Neural progenitor cell (in vitro differentiated cells): Measurements from ENCODE around the gene PRIM2. TPM values are rescaled to one million over a fixed set of nuclear protein-coding genes. Genes with fewer than 3 reads are reported as not detected.
"Not testable (repeated sequence)": the region's sequence is repeated elsewhere in the genome, so short reads cannot be mapped to it uniquely, and the experiment has no call there.

ENCODE experiments used
- DNase-seq: peaks from one replicate; pipeline ENCODE4 v3.0.0-alpha.2; 2016; ENCODE audit warnings: low spot score
- H2AFZ ChIP-seq: fragments of 200-600 bp; sonication (generic); replicated peaks from 2 replicates; pipeline ENCODE4 v1.6.1; 2016; ENCODE audit warnings: antibody characterized with exemption
- H3F3A ChIP-seq: fragments of 200-600 bp; sonication (generic); 2 replicates; pipeline ENCODE4 v1.6.1; 2016; ENCODE audit warnings: antibody characterized with exemption, low read depth
- H3K27ac ChIP-seq: fragments of 200-600 bp; sonication (generic); 2 replicates; pipeline ENCODE4 v1.5.1; 2016; ENCODE audit warnings: mild to moderate bottlenecking
- H3K27me3 ChIP-seq: fragments of 200-600 bp; sonication (generic); 2 replicates; pipeline ENCODE4 v1.6.1; 2016; ENCODE audit warnings: mild to moderate bottlenecking, moderate library complexity
- H3K36me3 ChIP-seq: fragments of 200-600 bp; sonication (generic); 2 replicates; pipeline ENCODE4 v1.5.1; 2016
- H3K4me1 ChIP-seq: fragments of 200-600 bp; sonication (generic); 2 replicates; pipeline ENCODE4 v1.6.1; 2016; ENCODE audit warnings: mixed run types
- H3K4me2 ChIP-seq: fragments of 200-600 bp; sonication (generic); 2 replicates; pipeline ENCODE4 v1.6.1; 2016
- H3K4me3 ChIP-seq: fragments of 200-600 bp; sonication (generic); 2 replicates; pipeline ENCODE4 v1.5.1; 2016
- H3K79me2 ChIP-seq: fragments of 200-600 bp; sonication (generic); 2 replicates; pipeline ENCODE4 v1.6.1; 2016; ENCODE audit warnings: low read depth
- H3K9ac ChIP-seq: fragments of 200-600 bp; sonication (generic); 2 replicates; pipeline ENCODE4 v1.6.1; 2016
- H3K9me3 ChIP-seq: fragments of 200-600 bp; sonication (generic); 2 replicates; pipeline ENCODE4 v1.5.1; 2016; ENCODE audit warnings: low read depth
- H4K20me1 ChIP-seq: fragments of 200-600 bp; sonication (generic); 2 replicates; pipeline ENCODE4 v1.6.1; 2016; ENCODE audit warnings: low read depth
- H3K27ac Mint-ChIP-seq: 3 replicates; pipeline ENCODE4 v1.8.0; 2021; ENCODE audit warnings: mixed read lengths
- H3K27me3 Mint-ChIP-seq: 2 replicates; pipeline ENCODE4 v1.8.0; 2022; ENCODE audit warnings: low read depth, mild to moderate bottlenecking, inconsistent platforms, moderate library complexity, mixed read lengths; ENCODE audit not compliant: insufficient read depth
- H3K36me3 Mint-ChIP-seq: 3 replicates; pipeline ENCODE4 v1.8.0; 2021; ENCODE audit warnings: mixed read lengths
- H3K4me1 Mint-ChIP-seq: 3 replicates; pipeline ENCODE4 v1.8.0; 2021; ENCODE audit warnings: mixed read lengths
- H3K4me3 Mint-ChIP-seq: 3 replicates; pipeline ENCODE4 v1.8.0; 2021; ENCODE audit warnings: mild to moderate bottlenecking, moderate library complexity, mixed read lengths
- H3K9me3 Mint-ChIP-seq: 3 replicates; pipeline ENCODE4 v1.8.0; 2020; ENCODE audit warnings: mixed read lengths
- CTCF ChIP-seq: fragments of 200-600 bp; sonication (generic); IDR thresholded peaks from 2 replicates; pipeline ENCODE4 v1.5.1; 2017; ENCODE audit warnings: antibody characterized with exemption, mild to moderate bottlenecking
- total RNA-seq: library from RNA; depleted of rRNA; stranded (reverse); fragments of >200 nt; gene quantifications from 2 replicates; pipeline ENCODE4 v1.2.3, GENCODE V29; 2015; ENCODE audit warnings: low replicate concordance

Gene PRIM2
- total RNA-seq, 1 donor from 2014 or later = 81.0 TPM

- not testable (repeated sequence) for H3K4me1 Mint-ChIP-seq, H3K79me2 ChIP-seq, H4K20me1 ChIP-seq, H3K27me3 ChIP-seq, H3K27me3 Mint-ChIP-seq, H3K9me3 ChIP-seq, H3K9me3 Mint-ChIP-seq, H2AFZ ChIP-seq, H3F3A ChIP-seq, H3K27ac Mint-ChIP-seq, H3K4me2 ChIP-seq, H3K36me3 ChIP-seq, H3K4me3 Mint-ChIP-seq, DNase-seq, H3K27ac ChIP-seq, H3K9ac ChIP-seq, H3K36me3 Mint-ChIP-seq, H3K4me1 ChIP-seq, H3K4me3 ChIP-seq
Measured at GRCh38 chr6:57577023-57577422, 259.6 kb downstream of the PRIM2 start.

- H3K4me2 ChIP-seq, H3K27ac Mint-ChIP-seq, DNase-seq, H3K79me2 ChIP-seq, H3K4me3 Mint-ChIP-seq, H3K4me1 ChIP-seq, H3K9me3 ChIP-seq, H3K4me3 ChIP-seq, H3K27me3 Mint-ChIP-seq, H3K27me3 ChIP-seq, H3K36me3 Mint-ChIP-seq, H3K36me3 ChIP-seq, H4K20me1 ChIP-seq, H3K9me3 Mint-ChIP-seq, H2AFZ ChIP-seq, H3F3A ChIP-seq, H3K4me1 Mint-ChIP-seq, H3K27ac ChIP-seq, H3K9ac ChIP-seq: not testable (repeated sequence)
- peak; percentile 48 for TF ChIP-seq CTCF
Measured at GRCh38 chr6:57579489-57579888, 262.1 kb downstream of the PRIM2 start.

DNA sequence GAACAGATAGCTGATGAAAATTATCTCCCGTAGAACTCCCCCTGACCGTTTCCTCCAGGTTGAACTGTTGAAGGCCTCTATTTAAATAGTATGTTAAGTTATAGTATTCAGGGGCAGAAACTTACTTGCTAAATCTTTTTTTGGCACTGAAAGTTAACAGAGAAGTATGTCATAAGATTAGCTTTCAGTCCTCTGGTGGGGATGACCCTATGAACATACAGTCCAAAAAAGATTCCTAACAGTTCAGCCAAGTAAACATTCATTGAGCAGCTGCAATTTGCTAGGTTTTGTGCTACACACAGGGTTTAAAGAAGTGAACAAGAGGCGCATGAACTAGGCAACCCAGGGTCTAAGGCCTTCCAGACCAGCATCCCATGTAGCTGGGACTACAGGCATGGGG lies 264.2 kb downstream of the PRIM2 start:
- H3K9me3 Mint-ChIP-seq, H3K36me3 ChIP-seq, H3K27me3 ChIP-seq, H3K27me3 Mint-ChIP-seq, H3K4me1 Mint-ChIP-seq, H3F3A ChIP-seq, H3K27ac Mint-ChIP-seq, H3K36me3 Mint-ChIP-seq, H3K9ac ChIP-seq, DNase-seq, H3K4me3 Mint-ChIP-seq, H3K4me3 ChIP-seq, H2AFZ ChIP-seq, H3K27ac ChIP-seq, H3K4me1 ChIP-seq, H3K4me2 ChIP-seq, H3K9me3 ChIP-seq, H3K79me2 ChIP-seq, H4K20me1 ChIP-seq: not testable (repeated sequence)

DNA sequence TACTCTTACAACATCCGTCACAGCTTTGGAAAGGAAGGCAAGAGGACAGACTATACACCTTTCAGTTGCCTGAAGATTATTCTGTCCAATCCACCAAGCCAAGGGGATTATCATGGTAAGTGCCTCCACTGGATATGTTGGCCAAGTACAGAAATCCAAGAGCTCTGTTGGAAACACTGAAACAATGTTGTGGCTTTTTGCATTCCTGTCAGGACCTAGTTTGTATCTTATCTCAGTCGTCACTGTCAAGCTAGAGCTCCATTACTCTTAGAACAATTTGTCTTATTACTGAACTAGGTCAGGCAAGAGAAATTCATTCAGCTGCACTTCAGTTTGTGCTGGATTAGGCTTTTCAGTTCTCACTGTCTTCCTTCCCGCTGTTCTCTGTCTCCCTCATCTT lies 283.7 kb downstream of the PRIM2 start:
- not testable (repeated sequence) for DNase-seq, H3K27ac ChIP-seq, H3K9ac ChIP-seq, H2AFZ ChIP-seq, H3K79me2 ChIP-seq, H3K27me3 Mint-ChIP-seq, H3F3A ChIP-seq, H3K9me3 ChIP-seq, H3K27me3 ChIP-seq, H3K9me3 Mint-ChIP-seq, H3K27ac Mint-ChIP-seq, H3K4me2 ChIP-seq, H3K4me3 ChIP-seq, H3K36me3 ChIP-seq, H3K4me1 ChIP-seq, H3K36me3 Mint-ChIP-seq, H3K4me3 Mint-ChIP-seq, H3K4me1 Mint-ChIP-seq, H4K20me1 ChIP-seq

DNA sequence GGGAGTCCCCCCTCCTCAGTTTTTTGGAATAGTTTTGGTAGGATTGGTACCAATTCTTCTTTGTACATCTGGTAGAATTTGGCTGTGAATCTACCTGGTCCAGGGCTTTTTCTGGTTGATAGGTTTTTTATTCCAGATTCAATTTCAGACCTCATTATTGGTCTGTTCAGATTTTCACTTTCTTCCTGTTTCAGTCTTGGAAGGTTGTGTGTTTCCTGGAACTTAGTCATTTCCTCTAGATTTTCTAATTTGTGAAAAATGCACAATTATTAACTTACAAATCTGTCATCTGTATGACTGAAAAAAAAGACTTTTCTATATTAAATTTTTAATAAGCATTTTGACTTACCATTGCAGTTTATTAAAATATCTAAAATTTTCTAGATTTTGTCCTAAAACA lies 287.9 kb downstream of the PRIM2 start:
- not testable (repeated sequence) for H3K4me1 Mint-ChIP-seq, H3K4me2 ChIP-seq, H2AFZ ChIP-seq, H3K9me3 ChIP-seq, H3K27me3 ChIP-seq, H3K79me2 ChIP-seq, H3K27ac Mint-ChIP-seq, H3K27me3 Mint-ChIP-seq, H3K36me3 ChIP-seq, H3K4me3 ChIP-seq, H3K4me1 ChIP-seq, H3K9me3 Mint-ChIP-seq, H3K4me3 Mint-ChIP-seq, DNase-seq, H3F3A ChIP-seq, H4K20me1 ChIP-seq, H3K9ac ChIP-seq, H3K27ac ChIP-seq
- peaks cover 14% of the 10 kb centered on the region for H3K36me3 Mint-ChIP-seq

GRCh38 chr6:57606331-57606730 lies 288.9 kb downstream of the PRIM2 start:
- H3K79me2 ChIP-seq, H3K27ac ChIP-seq, DNase-seq, H3K4me3 ChIP-seq, H3K4me1 ChIP-seq, H4K20me1 ChIP-seq, H3K9ac ChIP-seq, H3K27ac Mint-ChIP-seq, H3K27me3 ChIP-seq, H2AFZ ChIP-seq, H3K36me3 ChIP-seq, H3K4me3 Mint-ChIP-seq, H3K27me3 Mint-ChIP-seq, H3K4me1 Mint-ChIP-seq, H3K9me3 Mint-ChIP-seq, H3K4me2 ChIP-seq, H3F3A ChIP-seq, H3K9me3 ChIP-seq: not testable (repeated sequence)
- H3K36me3 Mint-ChIP-seq = peaks cover 14% of the 10 kb centered on the region

DNA sequence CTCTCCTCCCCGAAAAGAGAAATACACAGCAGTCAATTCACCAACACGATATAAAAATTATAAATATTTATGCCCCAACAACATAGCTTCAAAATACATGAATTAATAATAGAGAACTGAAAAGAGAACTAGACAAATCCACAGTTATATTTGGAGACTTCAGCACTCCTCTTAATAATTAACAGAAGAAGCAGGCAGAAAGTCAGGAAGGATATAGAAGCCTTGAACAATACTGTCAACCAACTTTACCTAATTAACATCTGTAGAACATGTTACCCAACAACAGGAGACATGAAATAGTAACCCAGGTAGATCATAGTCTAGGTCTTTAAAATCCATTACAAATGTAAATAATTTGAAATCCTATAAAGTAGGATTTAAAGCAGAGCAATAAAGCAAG lies 293.2 kb downstream of the PRIM2 start:
- H3K4me1 Mint-ChIP-seq, H3K27ac ChIP-seq, DNase-seq, H3F3A ChIP-seq, H3K79me2 ChIP-seq, H3K4me2 ChIP-seq, H3K9ac ChIP-seq, H3K4me3 ChIP-seq, H3K36me3 Mint-ChIP-seq, H3K27me3 Mint-ChIP-seq, H3K4me1 ChIP-seq, H2AFZ ChIP-seq, H3K9me3 ChIP-seq, H3K4me3 Mint-ChIP-seq, H4K20me1 ChIP-seq, H3K27me3 ChIP-seq, H3K27ac Mint-ChIP-seq, H3K36me3 ChIP-seq, H3K9me3 Mint-ChIP-seq: not testable (repeated sequence)

DNA sequence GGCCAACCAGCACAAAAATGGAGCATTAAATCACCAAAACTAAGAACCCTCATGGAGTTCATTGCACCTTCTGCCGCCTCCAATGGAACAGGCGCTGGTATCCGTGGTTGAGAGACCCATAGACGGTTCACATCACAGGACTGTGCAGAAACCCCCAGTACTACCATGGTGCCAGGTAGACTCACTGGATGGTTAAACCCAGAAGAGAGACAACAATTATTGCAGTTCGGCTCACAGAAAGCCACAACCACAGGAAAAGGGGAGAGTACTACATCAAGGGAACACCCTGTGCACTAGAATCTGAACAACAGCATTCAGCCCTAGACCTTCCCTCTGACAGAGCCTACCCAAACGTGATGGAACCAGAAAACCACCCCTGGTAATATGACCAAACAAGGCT lies 301.5 kb downstream of the PRIM2 start:
- H3K27me3 Mint-ChIP-seq, H3K9ac ChIP-seq, H3K36me3 Mint-ChIP-seq, H3K4me3 Mint-ChIP-seq, H3K4me1 Mint-ChIP-seq, H3K9me3 ChIP-seq, H3K4me1 ChIP-seq, H3K4me2 ChIP-seq, H3K79me2 ChIP-seq, H3K4me3 ChIP-seq, H4K20me1 ChIP-seq, H3K27ac ChIP-seq, DNase-seq, H3F3A ChIP-seq, H3K9me3 Mint-ChIP-seq, H3K36me3 ChIP-seq, H3K27me3 ChIP-seq, H3K27ac Mint-ChIP-seq, H2AFZ ChIP-seq: not testable (repeated sequence)
